HFFc6 (cell line): ENCODE results near the gene CEACAM5. TPM values are rescaled to one million over a fixed set of nuclear protein-coding genes. Genes with fewer than 3 reads are reported as not detected.

Experiments
- DNase-seq: peaks from one replicate; pipeline ENCODE4 v3.0.0-alpha.2; 2018
- H3K27ac Mint-ChIP-seq: 2 replicates; pipeline ENCODE4 v1.8.0; 2020; ENCODE audit warnings: mild to moderate bottlenecking, mixed read lengths
- H3K27me3 Mint-ChIP-seq: 2 replicates; pipeline ENCODE4 v1.8.0; 2021; ENCODE audit warnings: mild to moderate bottlenecking, moderate library complexity, mixed read lengths; ENCODE audit not compliant: insufficient read depth
- H3K36me3 Mint-ChIP-seq: 2 replicates; pipeline ENCODE4 v1.8.0; 2021; ENCODE audit warnings: low read depth, mixed read lengths
- H3K4me1 Mint-ChIP-seq: 2 replicates; pipeline ENCODE4 v1.8.0; 2020; ENCODE audit warnings: low read depth, mixed read lengths
- H3K4me3 Mint-ChIP-seq: 2 replicates; pipeline ENCODE4 v1.8.0; 2020; ENCODE audit warnings: mild to moderate bottlenecking, moderate library complexity, mixed read lengths
- H3K9me3 Mint-ChIP-seq: 2 replicates; pipeline ENCODE4 v1.8.0; 2020; ENCODE audit warnings: mild to moderate bottlenecking, mixed read lengths
- total RNA-seq, 6 experiments: library from RNA; stranded (reverse); fragmentation: NEBNext Ultra II Directional; extraction: Animal tissue kit (Norgen Biotek cat#: 25700); gene quantifications; 2 replicates in 1 of 6; 3 replicates in 5 of 6; pipeline ENCODE4 v1.2.3, GENCODE V29; 2021
- TF ChIP-seq, protein P1 (sequence below): fragments of 200-600 bp; sonication (generic); IDR thresholded peaks from 2 replicates; pipeline ENCODE4 v1.5.0; 2021; ENCODE audit warnings: antibody characterized with exemption, mild to moderate bottlenecking

CEACAM5 gene
- total RNA-seq, 6 experiments from 2014 or later: 0.31 TPM; not detected in 5

DNA sequence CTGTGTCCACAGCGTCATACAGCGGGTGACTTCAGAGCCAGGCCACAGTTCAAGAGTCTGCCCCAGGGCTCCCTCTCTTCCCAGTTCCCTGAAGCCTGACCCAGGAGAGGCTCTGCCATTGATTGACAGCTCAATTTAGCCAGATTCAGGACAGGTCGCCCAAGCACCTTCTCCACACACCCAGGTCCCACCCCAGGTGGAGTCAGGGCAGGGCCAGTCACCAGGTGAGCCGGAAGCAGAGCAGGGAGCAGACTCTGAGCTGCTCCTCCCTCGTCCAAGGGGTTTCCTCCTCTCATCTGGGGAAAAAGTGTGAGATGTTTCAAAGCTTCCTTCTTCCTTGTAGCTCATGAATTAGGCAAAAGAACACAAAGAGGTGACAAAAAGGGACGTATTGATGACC is 26.0 kb upstream of the CEACAM5 start:
- DNase-seq: no peak
- H3K27ac Mint-ChIP-seq: no peak overlapping the region
- H3K27me3 Mint-ChIP-seq: peaks cover 14% of the 10 kb centered on the region
- no peaks in the 10 kb centered on the region for H3K4me1 Mint-ChIP-seq
- no peaks in the 10 kb centered on the region for H3K9me3 Mint-ChIP-seq
- TF ChIP-seq, protein P1, sequence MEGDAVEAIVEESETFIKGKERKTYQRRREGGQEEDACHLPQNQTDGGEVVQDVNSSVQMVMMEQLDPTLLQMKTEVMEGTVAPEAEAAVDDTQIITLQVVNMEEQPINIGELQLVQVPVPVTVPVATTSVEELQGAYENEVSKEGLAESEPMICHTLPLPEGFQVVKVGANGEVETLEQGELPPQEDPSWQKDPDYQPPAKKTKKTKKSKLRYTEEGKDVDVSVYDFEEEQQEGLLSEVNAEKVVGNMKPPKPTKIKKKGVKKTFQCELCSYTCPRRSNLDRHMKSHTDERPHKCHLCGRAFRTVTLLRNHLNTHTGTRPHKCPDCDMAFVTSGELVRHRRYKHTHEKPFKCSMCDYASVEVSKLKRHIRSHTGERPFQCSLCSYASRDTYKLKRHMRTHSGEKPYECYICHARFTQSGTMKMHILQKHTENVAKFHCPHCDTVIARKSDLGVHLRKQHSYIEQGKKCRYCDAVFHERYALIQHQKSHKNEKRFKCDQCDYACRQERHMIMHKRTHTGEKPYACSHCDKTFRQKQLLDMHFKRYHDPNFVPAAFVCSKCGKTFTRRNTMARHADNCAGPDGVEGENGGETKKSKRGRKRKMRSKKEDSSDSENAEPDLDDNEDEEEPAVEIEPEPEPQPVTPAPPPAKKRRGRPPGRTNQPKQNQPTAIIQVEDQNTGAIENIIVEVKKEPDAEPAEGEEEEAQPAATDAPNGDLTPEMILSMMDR: no peak
- H3K36me3 Mint-ChIP-seq: no peaks in the 10 kb centered on the region
- no peak overlapping the region for H3K4me3 Mint-ChIP-seq

GRCh38 chr19:41687419-41687818 is 21.0 kb upstream of the CEACAM5 start:
- Mint-ChIP-seq H3K4me1 (no peaks in the 10 kb centered on the region), H3K27ac (no peak overlapping the region), H3K9me3 (no peaks in the 10 kb centered on the region), H3K27me3 (peaks cover 28% of the 10 kb centered on the region), H3K36me3 (no peaks in the 10 kb centered on the region), H3K4me3 (no peak overlapping the region)
- DNase-seq: no peak
- TF ChIP-seq, protein P1: no peak

GRCh38 chr19:41688098-41688497 is 20.3 kb upstream of the CEACAM5 start, which contains the start of gene CEACAM7:
TSS of gene CEACAM7 (minus strand) at chr19:41688270. CDS start at chr19:41688165, 105 bp downstream.
- Mint-ChIP-seq H3K27me3 (peaks cover 21% of the 10 kb centered on the region), H3K36me3 (no peaks in the 10 kb centered on the region), H3K4me3 (no peak within 1 kb of the TSS), H3K4me1 (no peaks in the 10 kb centered on the region), H3K27ac (no peak within 1 kb of the TSS), H3K9me3 (no peaks in the 10 kb centered on the region)
- TF ChIP-seq, protein P1: no peak
- DNase-seq: no peak

GRCh38 chr19:41688687-41689086 is 19.7 kb upstream of the CEACAM5 start:
- no peaks in the 10 kb centered on the region for H3K36me3 Mint-ChIP-seq
- TF ChIP-seq, protein P1: no peak
- H3K4me3 Mint-ChIP-seq: no peak overlapping the region
- DNase-seq: no peak
- H3K4me1 Mint-ChIP-seq: no peaks in the 10 kb centered on the region
- peaks cover 24% of the 10 kb centered on the region for H3K27me3 Mint-ChIP-seq
- no peaks in the 10 kb centered on the region for H3K9me3 Mint-ChIP-seq
- H3K27ac Mint-ChIP-seq: no peak overlapping the region

DNA sequence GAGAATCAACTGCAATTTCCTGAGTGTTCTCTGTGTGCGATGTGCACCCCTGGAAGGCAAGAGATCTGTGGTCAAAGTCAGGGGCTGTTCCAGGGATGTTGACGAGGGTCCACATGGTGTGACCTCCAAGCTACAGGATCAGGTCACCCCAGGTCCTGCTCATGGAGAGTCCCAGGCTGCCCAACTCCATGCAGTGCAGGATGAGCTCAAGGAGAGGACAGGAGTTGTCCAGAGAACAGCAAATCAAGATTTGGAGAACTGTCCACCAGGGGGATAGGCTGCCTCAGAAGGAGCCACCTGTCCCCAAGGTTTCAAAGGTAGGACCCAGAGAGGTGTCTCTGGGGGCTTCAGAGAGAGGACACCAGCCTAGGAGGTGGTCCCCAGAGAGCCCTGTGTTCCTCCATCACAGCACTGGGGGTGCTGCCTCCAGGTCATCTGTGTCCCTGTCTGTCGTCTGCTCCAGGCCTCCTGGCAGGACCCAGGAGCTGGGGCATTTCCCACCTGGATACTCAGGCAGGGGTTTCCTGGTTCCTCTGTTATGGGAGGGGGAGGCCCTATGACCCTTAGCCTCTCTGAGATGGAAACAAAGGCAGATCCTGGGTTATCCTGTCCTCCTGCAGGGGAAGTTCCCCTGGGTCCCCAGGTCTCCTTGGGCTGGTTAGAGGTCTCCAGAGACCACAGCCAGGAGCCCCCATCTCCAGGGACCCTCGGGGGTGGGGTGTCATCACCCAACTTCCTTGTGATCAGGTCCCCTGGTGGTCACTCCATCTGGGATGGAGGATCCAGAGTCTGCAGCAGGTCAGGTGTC is 18.2 kb upstream of the CEACAM5 start:
- H3K4me3 Mint-ChIP-seq: no peak overlapping the region
- H3K27me3 Mint-ChIP-seq: peaks cover 20% of the 10 kb centered on the region
- TF ChIP-seq, protein P1: no peak; the same call in 1 of the 2 replicates
- no peak overlapping the region for H3K27ac Mint-ChIP-seq
- DNase-seq: no peak
- no peaks in the 10 kb centered on the region for H3K4me1 Mint-ChIP-seq
- no peaks in the 10 kb centered on the region for H3K9me3 Mint-ChIP-seq
- H3K36me3 Mint-ChIP-seq: no peaks in the 10 kb centered on the region
